ENCODE measurements around the gene PDAP1.

The PDAP1 gene, protein sequence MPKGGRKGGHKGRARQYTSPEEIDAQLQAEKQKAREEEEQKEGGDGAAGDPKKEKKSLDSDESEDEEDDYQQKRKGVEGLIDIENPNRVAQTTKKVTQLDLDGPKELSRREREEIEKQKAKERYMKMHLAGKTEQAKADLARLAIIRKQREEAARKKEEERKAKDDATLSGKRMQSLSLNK

GRCh38 chr7:99408379-99409191, at the start of gene PDAP1, which contains the start of gene BUD31:
TSS of gene PDAP1 (minus strand) at chr7:99408597. CDS start at chr7:99408548, 49 bp downstream.
TSS of gene BUD31 (plus strand) at chr7:99408969. CDS start at chr7:99411093, 2,124 bp downstream.
- TF ChIP-seq, protein P1, sequence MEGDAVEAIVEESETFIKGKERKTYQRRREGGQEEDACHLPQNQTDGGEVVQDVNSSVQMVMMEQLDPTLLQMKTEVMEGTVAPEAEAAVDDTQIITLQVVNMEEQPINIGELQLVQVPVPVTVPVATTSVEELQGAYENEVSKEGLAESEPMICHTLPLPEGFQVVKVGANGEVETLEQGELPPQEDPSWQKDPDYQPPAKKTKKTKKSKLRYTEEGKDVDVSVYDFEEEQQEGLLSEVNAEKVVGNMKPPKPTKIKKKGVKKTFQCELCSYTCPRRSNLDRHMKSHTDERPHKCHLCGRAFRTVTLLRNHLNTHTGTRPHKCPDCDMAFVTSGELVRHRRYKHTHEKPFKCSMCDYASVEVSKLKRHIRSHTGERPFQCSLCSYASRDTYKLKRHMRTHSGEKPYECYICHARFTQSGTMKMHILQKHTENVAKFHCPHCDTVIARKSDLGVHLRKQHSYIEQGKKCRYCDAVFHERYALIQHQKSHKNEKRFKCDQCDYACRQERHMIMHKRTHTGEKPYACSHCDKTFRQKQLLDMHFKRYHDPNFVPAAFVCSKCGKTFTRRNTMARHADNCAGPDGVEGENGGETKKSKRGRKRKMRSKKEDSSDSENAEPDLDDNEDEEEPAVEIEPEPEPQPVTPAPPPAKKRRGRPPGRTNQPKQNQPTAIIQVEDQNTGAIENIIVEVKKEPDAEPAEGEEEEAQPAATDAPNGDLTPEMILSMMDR (IDR thresholded peaks at IDR 0.05; ENCODE audit: low read depth, low read length, missing control alignments), result no peak

DNA sequence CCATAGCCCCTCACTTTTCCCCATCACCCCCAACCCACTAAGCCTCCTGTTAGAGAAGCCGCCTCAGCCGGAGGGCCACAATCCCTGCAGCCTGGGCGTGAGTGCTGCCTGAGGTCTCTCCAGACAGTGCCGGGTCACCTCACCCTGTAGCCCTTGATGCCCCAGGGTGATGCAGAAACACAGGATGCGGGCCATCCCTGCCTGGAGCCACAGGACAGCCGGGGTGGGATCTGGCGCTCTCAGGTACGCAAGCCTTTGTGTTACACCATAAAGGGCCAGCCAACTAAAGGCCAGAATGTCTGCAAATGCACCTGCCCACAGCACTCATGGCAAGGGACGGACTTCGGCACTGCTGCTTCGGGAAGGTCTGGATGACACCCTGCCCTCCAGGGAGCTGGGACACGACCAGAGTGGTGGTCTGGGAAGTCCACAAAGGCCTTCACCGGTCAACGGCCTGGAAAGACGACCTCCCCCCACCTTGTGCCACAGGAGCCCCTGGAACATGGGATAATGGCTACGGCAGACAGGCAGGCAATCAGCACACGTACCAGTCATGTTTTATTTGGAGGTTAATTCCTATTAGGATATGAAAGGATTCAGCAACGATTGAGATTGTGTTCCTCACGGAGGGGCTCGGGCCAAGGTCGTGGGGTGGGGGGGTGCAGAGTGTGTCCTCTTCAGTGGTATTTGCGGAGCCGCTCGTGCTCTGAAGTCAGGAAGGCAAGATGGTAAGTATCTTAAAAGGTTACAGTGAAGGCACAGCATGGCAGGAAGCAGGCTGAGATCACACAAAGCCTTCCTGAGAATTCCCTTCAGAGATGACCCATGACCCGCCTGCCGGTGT, 49.5 kb upstream of the PDAP1 start:
- TF ChIP-seq, protein P1 (IDR thresholded peaks at IDR 0.05; ENCODE audit: low read depth, low read length, missing control alignments), result no peak
- no peak for DNase-seq (ENCODE audit: low read depth)
- no peak overlapping the region for H3K4me3 ChIP-seq (ENCODE audit: low read depth, low read length)

More at GRCh38 chr7:99408379-99409191, at the start of gene PDAP1, which contains the start of gene BUD31:
- DNase-seq (ENCODE audit: low read depth), result peak; percentile 85
- peak within 1 kb of the TSS; percentile 95 for H3K4me3 ChIP-seq (ENCODE audit: low read depth, low read length)

- TF ChIP-seq, protein P1 (IDR thresholded peaks at IDR 0.05; ENCODE audit: low read depth, low read length, missing control alignments), result no peak
- no peak for DNase-seq (ENCODE audit: low read depth)
- H3K4me3 ChIP-seq (ENCODE audit: low read depth, low read length), result no peak overlapping the region
Measured at GRCh38 chr7:99457050-99457649, 48.8 kb upstream of the PDAP1 start.

DNA sequence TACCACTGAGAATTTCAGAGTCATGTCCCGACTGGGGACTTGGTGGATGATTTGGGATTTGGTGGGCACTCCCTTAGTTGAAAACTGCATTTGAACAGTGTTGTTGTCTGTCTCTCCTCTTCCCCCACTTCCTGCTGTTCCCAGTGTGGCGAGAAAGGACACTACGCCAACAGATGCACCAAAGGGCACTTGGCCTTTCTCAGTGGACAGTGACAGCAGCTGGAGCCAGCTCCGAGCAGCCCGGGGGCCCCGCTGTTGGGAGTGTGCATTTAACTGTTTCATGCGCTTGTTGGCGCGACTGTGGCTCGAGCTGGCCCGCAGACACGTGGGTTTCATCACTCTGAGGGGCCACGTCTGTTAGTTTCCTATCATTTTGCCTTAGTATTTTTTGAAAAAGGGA, 47.9 kb upstream of the PDAP1 start:
- H3K4me3 ChIP-seq (ENCODE audit: low read depth, low read length), result no peak overlapping the region
- TF ChIP-seq, protein P1 (IDR thresholded peaks at IDR 0.05; ENCODE audit: low read depth, low read length, missing control alignments), result no peak
- DNase-seq (ENCODE audit: low read depth), result no peak

- no peak overlapping the region for H3K4me3 ChIP-seq (ENCODE audit: low read depth, low read length)
- no peak for DNase-seq (ENCODE audit: low read depth)
- TF ChIP-seq, protein P1 (IDR thresholded peaks at IDR 0.05; ENCODE audit: low read depth, low read length, missing control alignments), result no peak
Measured at GRCh38 chr7:99455874-99456273, 47.5 kb upstream of the PDAP1 start.

GRCh38 chr7:99453105-99453504, 44.7 kb upstream of the PDAP1 start:
- TF ChIP-seq, protein P1 (IDR thresholded peaks at IDR 0.05; ENCODE audit: low read depth, low read length, missing control alignments), result no peak
- H3K4me3 ChIP-seq (ENCODE audit: low read depth, low read length), result no peak overlapping the region

More at GRCh38 chr7:99453105-99453504, 44.7 kb upstream of the PDAP1 start:
- DNase-seq (ENCODE audit: low read depth), result no peak

Measured in GM12864 (cell line).